ENCODE results near the gene PCP2. TPM values are rescaled to one million over a fixed set of nuclear protein-coding genes. Genes with fewer than 3 reads are reported as not detected.

Gene PCP2
- total and polyA plus RNA-seq, 2 of the 13 experiments (the other 11 are each of a cell fraction or from before 2014, with no cell fraction given), result 0.62 TPM; not detected in 1

GRCh38 chr19:7618771-7619510, 14.6 kb downstream of the PCP2 start:
- no TSS peak for BruUV-seq (replicated peaks)
- CTCF ChIA-PET (ENCODE audit: low intra/inter-chr PET ratio, low total read pairs), result no interaction called here
- peaks cover 24 to 48% of the 10 kb centered on the region in 2 experiments for H3K36me3 ChIP-seq (replicated peaks in 1 of 2; ENCODE audit: control insufficient read depth in 1 of 2, insufficient read depth in 2 of 2, low read length in 2 of 2)
- WGBS (ENCODE audit: low lambda C conversion rate), result 98% methylated on average over 11 of the region's 21 CpGs
- H3K9ac ChIP-seq (ENCODE audit: insufficient read depth, low read depth, low read length), result no peak overlapping the region
- H3K27me3 ChIP-seq (ENCODE audit: control insufficient read depth in 1 of 2, insufficient read depth in 2 of 2, low read length in 2 of 2), result no peaks in the 10 kb centered on the region; a peak in 1 of 5 replicates
- intact Hi-C loops (cut with micrococcal nuclease; ENCODE audit: unreplicated experiment) (no loop called here), in situ Hi-C loops (cut with HindIII; ENCODE audit: extremely low pct_ligation_motif_present, low pct_unique_long_range_greater_than_20kb) (no loop called here)
- POLR2A ChIA-PET, result interaction anchor here (1.0 kb wide), 1 partner anchor 14 kb away, joined by 3 read pairs; the partner anchor contains the start of gene PCP2
- H3K9me3 ChIP-seq (ENCODE audit: low read length), result no peaks in the 10 kb centered on the region
- no peaks in the 10 kb centered on the region for H3K79me2 ChIP-seq (ENCODE audit: insufficient read depth, low read length)
- no peak overlapping the region for H3K4me2 ChIP-seq (ENCODE audit: low read depth, low read length)
- DNase-seq (ENCODE audit: low spot score) (no peak), FAIRE-seq (no peak), ATAC-seq (peak; percentile 6)
- TF ChIP-seq ZNF383 (CRISPR knock-in tag; IDR thresholded peaks at IDR 0.05; ENCODE audit: borderline replicate concordance) (no peak), JARID2 (CRISPR knock-in tag; IDR thresholded peaks at IDR 0.05; ENCODE audit: insufficient replicate concordance) (no peak), AGO2 (optimal IDR thresholded peaks at IDR 0.05; ENCODE audit: low read depth, low read length) (peak; percentile 89), TMF1 (CRISPR knock-in tag; IDR thresholded peaks at IDR 0.05; ENCODE audit: low read depth) (no peak), RBM22 (optimal IDR thresholded peaks at IDR 0.05; ENCODE audit: low read length) (peak; percentile 88), JUND (CRISPR knock-in tag; IDR thresholded peaks at IDR 0.05) (no peak), ZNF501 (CRISPR knock-in tag; IDR thresholded peaks at IDR 0.05) (0 out of 2 replicates have a peak, but pooled peaks have one; percentile 15), RBFOX2 (IDR thresholded peaks at IDR 0.05; ENCODE audit: low read depth, low read length) (peak; percentile 23), KDM2A (CRISPR knock-in tag; IDR thresholded peaks at IDR 0.05; ENCODE audit: borderline replicate concordance, low read depth) (0 out of 2 replicates have a peak, but pooled peaks have one; percentile 39), SSRP1 (CRISPR knock-in tag; IDR thresholded peaks at IDR 0.05) (peak; percentile 19; the same call in 1 of the 2 replicates), ZNF160 (CRISPR knock-in tag; IDR thresholded peaks at IDR 0.05) (no peak), HNRNPL (IDR thresholded peaks at IDR 0.05; ENCODE audit: low read depth, low read length) (0 out of 2 replicates have a peak, but pooled peaks have one; percentile 17), POLR2AphosphoS5 (IDR thresholded peaks at IDR 0.05; ENCODE audit: low read depth, low read length) (peak; percentile 51; the same call in 1 of the 2 replicates)
- TF ChIP-seq, protein P1, sequence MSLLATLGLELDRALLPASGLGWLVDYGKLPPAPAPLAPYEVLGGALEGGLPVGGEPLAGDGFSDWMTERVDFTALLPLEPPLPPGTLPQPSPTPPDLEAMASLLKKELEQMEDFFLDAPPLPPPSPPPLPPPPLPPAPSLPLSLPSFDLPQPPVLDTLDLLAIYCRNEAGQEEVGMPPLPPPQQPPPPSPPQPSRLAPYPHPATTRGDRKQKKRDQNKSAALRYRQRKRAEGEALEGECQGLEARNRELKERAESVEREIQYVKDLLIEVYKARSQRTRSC (CRISPR knock-in tag; IDR thresholded peaks at IDR 0.05; ENCODE audit: low read depth), result no peak
- TF ChIP-seq, protein P2, sequence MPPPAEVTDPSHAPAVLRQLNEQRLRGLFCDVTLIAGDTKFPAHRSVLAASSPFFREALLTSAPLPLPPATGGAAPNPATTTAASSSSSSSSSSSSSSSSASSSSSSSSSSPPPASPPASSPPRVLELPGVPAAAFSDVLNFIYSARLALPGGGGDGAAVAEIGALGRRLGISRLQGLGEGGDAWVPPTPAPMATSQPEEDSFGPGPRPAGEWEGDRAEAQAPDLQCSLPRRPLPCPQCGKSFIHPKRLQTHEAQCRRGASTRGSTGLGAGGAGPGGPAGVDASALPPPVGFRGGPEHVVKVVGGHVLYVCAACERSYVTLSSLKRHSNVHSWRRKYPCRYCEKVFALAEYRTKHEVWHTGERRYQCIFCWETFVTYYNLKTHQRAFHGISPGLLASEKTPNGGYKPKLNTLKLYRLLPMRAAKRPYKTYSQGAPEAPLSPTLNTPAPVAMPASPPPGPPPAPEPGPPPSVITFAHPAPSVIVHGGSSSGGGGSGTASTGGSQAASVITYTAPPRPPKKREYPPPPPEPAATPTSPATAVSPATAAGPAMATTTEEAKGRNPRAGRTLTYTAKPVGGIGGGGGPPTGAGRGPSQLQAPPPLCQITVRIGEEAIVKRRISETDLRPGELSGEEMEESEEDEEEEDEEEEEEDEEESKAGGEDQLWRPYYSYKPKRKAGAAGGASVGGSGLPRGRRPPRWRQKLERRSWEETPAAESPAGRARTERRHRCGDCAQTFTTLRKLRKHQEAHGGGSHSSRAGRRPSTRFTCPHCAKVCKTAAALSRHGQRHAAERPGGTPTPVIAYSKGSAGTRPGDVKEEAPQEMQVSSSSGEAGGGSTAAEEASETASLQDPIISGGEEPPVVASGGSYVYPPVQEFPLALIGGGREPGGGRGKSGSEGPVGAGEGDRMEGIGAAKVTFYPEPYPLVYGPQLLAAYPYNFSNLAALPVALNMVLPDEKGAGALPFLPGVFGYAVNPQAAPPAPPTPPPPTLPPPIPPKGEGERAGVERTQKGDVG (CRISPR knock-in tag; IDR thresholded peaks at IDR 0.05; ENCODE audit: borderline replicate concordance), result 0 out of 2 replicates have a peak, but pooled peaks have one; percentile 28
- TF ChIP-seq, protein P3, sequence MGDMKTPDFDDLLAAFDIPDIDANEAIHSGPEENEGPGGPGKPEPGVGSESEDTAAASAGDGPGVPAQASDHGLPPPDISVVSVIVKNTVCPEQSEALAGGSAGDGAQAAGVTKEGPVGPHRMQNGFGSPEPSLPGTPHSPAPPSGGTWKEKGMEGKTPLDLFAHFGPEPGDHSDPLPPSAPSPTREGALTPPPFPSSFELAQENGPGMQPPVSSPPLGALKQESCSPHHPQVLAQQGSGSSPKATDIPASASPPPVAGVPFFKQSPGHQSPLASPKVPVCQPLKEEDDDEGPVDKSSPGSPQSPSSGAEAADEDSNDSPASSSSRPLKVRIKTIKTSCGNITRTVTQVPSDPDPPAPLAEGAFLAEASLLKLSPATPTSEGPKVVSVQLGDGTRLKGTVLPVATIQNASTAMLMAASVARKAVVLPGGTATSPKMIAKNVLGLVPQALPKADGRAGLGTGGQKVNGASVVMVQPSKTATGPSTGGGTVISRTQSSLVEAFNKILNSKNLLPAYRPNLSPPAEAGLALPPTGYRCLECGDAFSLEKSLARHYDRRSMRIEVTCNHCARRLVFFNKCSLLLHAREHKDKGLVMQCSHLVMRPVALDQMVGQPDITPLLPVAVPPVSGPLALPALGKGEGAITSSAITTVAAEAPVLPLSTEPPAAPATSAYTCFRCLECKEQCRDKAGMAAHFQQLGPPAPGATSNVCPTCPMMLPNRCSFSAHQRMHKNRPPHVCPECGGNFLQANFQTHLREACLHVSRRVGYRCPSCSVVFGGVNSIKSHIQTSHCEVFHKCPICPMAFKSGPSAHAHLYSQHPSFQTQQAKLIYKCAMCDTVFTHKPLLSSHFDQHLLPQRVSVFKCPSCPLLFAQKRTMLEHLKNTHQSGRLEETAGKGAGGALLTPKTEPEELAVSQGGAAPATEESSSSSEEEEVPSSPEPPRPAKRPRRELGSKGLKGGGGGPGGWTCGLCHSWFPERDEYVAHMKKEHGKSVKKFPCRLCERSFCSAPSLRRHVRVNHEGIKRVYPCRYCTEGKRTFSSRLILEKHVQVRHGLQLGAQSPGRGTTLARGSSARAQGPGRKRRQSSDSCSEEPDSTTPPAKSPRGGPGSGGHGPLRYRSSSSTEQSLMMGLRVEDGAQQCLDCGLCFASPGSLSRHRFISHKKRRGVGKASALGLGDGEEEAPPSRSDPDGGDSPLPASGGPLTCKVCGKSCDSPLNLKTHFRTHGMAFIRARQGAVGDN (CRISPR knock-in tag; IDR thresholded peaks at IDR 0.05), result peak; percentile 32; the same call in 1 of the 2 replicates
- no peak overlapping the region for H2AFZ ChIP-seq (ENCODE audit: low read length)
- H3K27ac ChIP-seq (ENCODE audit: extremely low read length, insufficient read depth, low read length), result peak overlapping the region; percentile 27
- H4K20me1 ChIP-seq (ENCODE audit: insufficient read depth, low read length), result no peaks in the 10 kb centered on the region
- H3K4me1 ChIP-seq (ENCODE audit: insufficient read depth, low read length), result no peaks in the 10 kb centered on the region; the same call in 1 of the 2 replicates
- no peak overlapping the region for H3K4me3 ChIP-seq (replicated peaks in 1 of 3; ENCODE audit: insufficient read depth in 1 of 3, low read depth in 2 of 3, low read length in 3 of 3)
